ENCODE measurements around the gene CASP6.

CASP6 gene

DNA sequence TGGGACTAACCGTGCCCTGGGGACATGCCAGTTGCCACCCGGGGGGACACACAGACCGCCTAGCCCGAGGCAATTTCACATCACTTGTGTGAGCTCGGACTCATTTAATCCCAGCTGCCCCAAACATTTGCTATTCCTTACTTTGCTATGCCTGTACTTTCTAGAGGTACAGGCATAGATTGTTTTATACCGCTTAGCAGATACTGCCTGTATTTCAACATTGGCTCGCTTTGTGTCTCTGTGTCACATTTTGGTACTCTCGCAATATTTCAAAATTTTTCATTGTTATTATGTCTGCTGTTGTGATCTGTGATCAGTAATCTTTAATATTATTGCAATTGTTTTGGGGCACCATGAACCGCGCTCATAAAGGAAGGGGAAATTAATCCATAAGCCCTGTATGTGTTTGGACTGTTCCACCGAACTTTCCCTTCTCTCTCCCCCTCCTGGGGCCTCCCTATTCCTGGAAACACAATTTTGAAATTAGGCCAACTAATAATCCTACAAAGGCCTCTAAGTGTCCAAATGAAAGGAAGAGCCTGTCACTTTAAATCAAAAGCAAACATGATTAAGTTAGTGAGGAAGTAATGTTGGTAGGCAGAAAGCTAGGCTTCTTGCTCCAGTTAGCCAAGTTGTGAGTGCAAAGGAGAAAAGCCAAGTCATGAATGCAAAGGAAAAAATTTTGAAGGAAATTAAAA, 568 bp upstream of the CASP6 start:
- TF ChIP-seq FOXP2 (optimal IDR thresholded peaks at IDR 0.05; ENCODE audit: control extremely low read depth, extremely low read length, insufficient read depth) (no peak), POLR2AphosphoS5 (IDR thresholded peaks at IDR 0.05; ENCODE audit: borderline replicate concordance, low read depth, low read length) (0 out of 2 replicates have a peak, but pooled peaks have one; percentile 2)
- Histone ChIP-seq H3K9me3 (ENCODE audit: low read depth, low read length) (no peaks in the 10 kb centered on the region), H3K9ac (ENCODE audit: insufficient read length) (peak overlapping the region; percentile 88), H3K4me3 (peak overlapping the region; percentile 91), H3K27ac (peak overlapping the region; percentile 55; the same call in 1 of the 2 replicates), H3K36me3 (ENCODE audit: insufficient read depth, low read length) (no peaks in the 10 kb centered on the region; the same call in 1 of the 2 replicates)
- DNase-seq (ENCODE audit: low read depth, low spot score): no peak

DNA sequence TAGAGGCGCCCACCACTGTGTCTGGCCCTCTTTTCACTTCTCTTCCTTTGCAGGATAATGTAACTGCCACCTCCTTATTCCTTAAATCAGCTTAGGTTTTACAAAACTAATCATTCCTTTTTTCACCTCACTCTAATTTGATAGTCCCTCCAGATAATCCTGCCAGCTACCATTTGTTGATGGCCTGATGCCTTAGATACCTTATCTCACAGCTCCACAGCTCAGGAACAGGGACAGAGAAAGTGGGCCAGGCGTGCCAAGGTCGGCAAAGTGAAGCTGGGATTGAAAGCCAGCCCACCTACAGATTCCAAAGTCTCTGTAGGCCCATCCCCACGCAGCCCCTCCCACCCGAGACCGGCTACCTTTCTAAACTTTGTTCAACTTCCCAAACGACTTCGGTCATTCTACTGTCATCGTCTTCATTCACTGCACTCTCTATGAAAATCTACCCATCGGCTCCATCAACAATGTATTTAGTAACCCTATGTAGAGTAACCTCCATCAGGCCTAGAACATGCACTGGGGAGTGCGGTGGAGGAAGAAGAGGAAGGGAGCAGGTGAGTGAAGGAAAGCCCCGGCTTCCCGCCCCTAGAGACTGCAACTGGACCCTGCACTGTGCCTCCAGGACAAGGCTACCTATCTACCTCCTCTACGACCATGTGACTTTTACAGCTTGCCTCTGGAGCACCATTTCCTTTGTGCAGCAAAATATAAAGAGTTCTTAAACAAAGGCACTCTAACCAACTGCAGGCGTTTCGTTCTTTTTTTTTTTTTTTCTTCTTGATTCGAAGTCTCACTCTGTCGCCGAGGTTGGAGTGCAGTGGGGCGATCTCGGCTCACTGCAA, 1.5 kb downstream of the CASP6 start:
- Histone ChIP-seq H3K27ac (no peak overlapping the region), H3K4me3 (peak overlapping the region; percentile 91), H3K36me3 (ENCODE audit: insufficient read depth, low read length) (peaks cover 8% of the 10 kb centered on the region), H3K9me3 (ENCODE audit: low read depth, low read length) (no peaks in the 10 kb centered on the region), H3K9ac (ENCODE audit: insufficient read length) (peak overlapping the region; percentile 88)
- TF ChIP-seq FOXP2 (optimal IDR thresholded peaks at IDR 0.05; ENCODE audit: control extremely low read depth, extremely low read length, insufficient read depth): no peak
- no peak for TF ChIP-seq EZH2 (IDR thresholded peaks at IDR 0.05)
- no peak for TF ChIP-seq POLR2AphosphoS5 (IDR thresholded peaks at IDR 0.05; ENCODE audit: borderline replicate concordance, low read depth, low read length)
- no peak for DNase-seq (ENCODE audit: low read depth, low spot score)

- H3K9ac ChIP-seq (ENCODE audit: insufficient read length): no peak overlapping the region
- no peak for DNase-seq (ENCODE audit: low read depth, low spot score)
- H3K9me3 ChIP-seq (ENCODE audit: low read depth, low read length): no peaks in the 10 kb centered on the region
- H3K4me3 ChIP-seq: peak overlapping the region; percentile 9; the same call in 1 of the 2 replicates
- TF ChIP-seq POLR2AphosphoS5 (IDR thresholded peaks at IDR 0.05; ENCODE audit: borderline replicate concordance, low read depth, low read length) (no peak), FOXP2 (optimal IDR thresholded peaks at IDR 0.05; ENCODE audit: control extremely low read depth, extremely low read length, insufficient read depth) (peak; percentile 21)
- peaks cover 8% of the 10 kb centered on the region for H3K36me3 ChIP-seq (ENCODE audit: insufficient read depth, low read length)
- H3K27ac ChIP-seq: no peak overlapping the region
Observed at GRCh38 chr4:109699553-109700225, 3.6 kb downstream of the CASP6 start.

- no peaks in the 10 kb centered on the region for H3K9me3 ChIP-seq (ENCODE audit: low read depth, low read length)
Observed at GRCh38 chr4:109698656-109699055, 4.6 kb downstream of the CASP6 start.

DNA sequence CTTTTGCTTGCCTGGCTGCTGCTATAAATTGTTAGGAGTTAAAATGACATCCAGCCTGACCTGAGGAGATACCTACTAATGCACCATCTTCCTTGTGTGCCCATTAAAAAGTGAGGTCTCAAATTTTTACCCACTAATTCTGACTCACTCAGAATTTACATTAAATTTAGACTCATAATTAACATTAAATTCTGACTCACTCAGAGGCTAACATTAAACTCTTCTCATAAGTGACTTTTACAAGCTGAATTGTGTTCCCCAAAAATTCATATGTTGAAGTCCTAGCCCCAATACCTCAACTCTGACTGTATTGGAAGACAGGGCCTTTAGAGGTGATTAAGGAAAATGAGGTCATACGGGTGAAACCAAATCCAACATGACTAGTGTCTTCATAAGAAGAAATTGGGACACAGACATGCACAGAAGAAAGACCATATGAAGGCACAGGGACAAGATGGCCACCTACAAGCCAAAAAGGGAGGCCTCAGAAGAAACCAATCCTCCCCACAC, 11.8 kb downstream of the CASP6 start:
- Histone ChIP-seq H3K9me3 (ENCODE audit: low read depth, low read length) (no peaks in the 10 kb centered on the region), H3K4me3 (no peak overlapping the region), H3K9ac (ENCODE audit: insufficient read length) (no peak overlapping the region), H3K36me3 (ENCODE audit: insufficient read depth, low read length) (peaks cover 24% of the 10 kb centered on the region; the same call in 1 of the 2 replicates), H3K27ac (no peak overlapping the region)
- no peak for DNase-seq (ENCODE audit: low read depth, low spot score)
- TF ChIP-seq EZH2 (IDR thresholded peaks at IDR 0.05): no peak
- TF ChIP-seq FOXP2 (optimal IDR thresholded peaks at IDR 0.05; ENCODE audit: control extremely low read depth, extremely low read length, insufficient read depth): no peak
- no peak for TF ChIP-seq POLR2AphosphoS5 (IDR thresholded peaks at IDR 0.05; ENCODE audit: borderline replicate concordance, low read depth, low read length)

More at GRCh38 chr4:109698656-109699055, 4.6 kb downstream of the CASP6 start:
- DNase-seq (ENCODE audit: low read depth, low spot score): no peak
- peaks cover 8% of the 10 kb centered on the region for H3K36me3 ChIP-seq (ENCODE audit: insufficient read depth, low read length)
- H3K27ac ChIP-seq: 0 out of 2 replicates have a peak overlapping the region, but pooled peaks have one; percentile 44
- TF ChIP-seq EZH2 (IDR thresholded peaks at IDR 0.05) (no peak), POLR2AphosphoS5 (IDR thresholded peaks at IDR 0.05; ENCODE audit: borderline replicate concordance, low read depth, low read length) (no peak), FOXP2 (optimal IDR thresholded peaks at IDR 0.05; ENCODE audit: control extremely low read depth, extremely low read length, insufficient read depth) (no peak)
- H3K4me3 ChIP-seq: no peak overlapping the region
- no peak overlapping the region for H3K9ac ChIP-seq (ENCODE audit: insufficient read length)

GRCh38 chr4:109690690-109691410, 12.4 kb downstream of the CASP6 start:
- H3K27ac ChIP-seq: no peak overlapping the region
- no peak overlapping the region for H3K4me3 ChIP-seq
- peaks cover 24% of the 10 kb centered on the region; the same call in 1 of the 2 replicates for H3K36me3 ChIP-seq (ENCODE audit: insufficient read depth, low read length)
- H3K9me3 ChIP-seq (ENCODE audit: low read depth, low read length): no peaks in the 10 kb centered on the region
- no peak overlapping the region for H3K9ac ChIP-seq (ENCODE audit: insufficient read length)
- TF ChIP-seq POLR2AphosphoS5 (IDR thresholded peaks at IDR 0.05; ENCODE audit: borderline replicate concordance, low read depth, low read length) (no peak), EZH2 (IDR thresholded peaks at IDR 0.05) (no peak), FOXP2 (optimal IDR thresholded peaks at IDR 0.05; ENCODE audit: control extremely low read depth, extremely low read length, insufficient read depth) (no peak)
- DNase-seq (ENCODE audit: low read depth, low spot score): no peak

- Histone ChIP-seq H3K4me3 (no peak overlapping the region), H3K27ac (peak overlapping the region; percentile 45), H3K9me3 (ENCODE audit: low read depth, low read length) (no peaks in the 10 kb centered on the region), H3K9ac (ENCODE audit: insufficient read length) (no peak overlapping the region), H3K36me3 (ENCODE audit: insufficient read depth, low read length) (no peaks in the 10 kb centered on the region)
- DNase-seq (ENCODE audit: low read depth, low spot score): no peak
- TF ChIP-seq FOXP2 (optimal IDR thresholded peaks at IDR 0.05; ENCODE audit: control extremely low read depth, extremely low read length, insufficient read depth) (no peak), EZH2 (IDR thresholded peaks at IDR 0.05) (no peak), POLR2AphosphoS5 (IDR thresholded peaks at IDR 0.05; ENCODE audit: borderline replicate concordance, low read depth, low read length) (no peak)
Observed at GRCh38 chr4:109684727-109685126, 18.5 kb downstream of the CASP6 start.

All from SK-N-MC (cell line).